ENCODE measurements around the gene EPHA6.

Gene EPHA6

DNA sequence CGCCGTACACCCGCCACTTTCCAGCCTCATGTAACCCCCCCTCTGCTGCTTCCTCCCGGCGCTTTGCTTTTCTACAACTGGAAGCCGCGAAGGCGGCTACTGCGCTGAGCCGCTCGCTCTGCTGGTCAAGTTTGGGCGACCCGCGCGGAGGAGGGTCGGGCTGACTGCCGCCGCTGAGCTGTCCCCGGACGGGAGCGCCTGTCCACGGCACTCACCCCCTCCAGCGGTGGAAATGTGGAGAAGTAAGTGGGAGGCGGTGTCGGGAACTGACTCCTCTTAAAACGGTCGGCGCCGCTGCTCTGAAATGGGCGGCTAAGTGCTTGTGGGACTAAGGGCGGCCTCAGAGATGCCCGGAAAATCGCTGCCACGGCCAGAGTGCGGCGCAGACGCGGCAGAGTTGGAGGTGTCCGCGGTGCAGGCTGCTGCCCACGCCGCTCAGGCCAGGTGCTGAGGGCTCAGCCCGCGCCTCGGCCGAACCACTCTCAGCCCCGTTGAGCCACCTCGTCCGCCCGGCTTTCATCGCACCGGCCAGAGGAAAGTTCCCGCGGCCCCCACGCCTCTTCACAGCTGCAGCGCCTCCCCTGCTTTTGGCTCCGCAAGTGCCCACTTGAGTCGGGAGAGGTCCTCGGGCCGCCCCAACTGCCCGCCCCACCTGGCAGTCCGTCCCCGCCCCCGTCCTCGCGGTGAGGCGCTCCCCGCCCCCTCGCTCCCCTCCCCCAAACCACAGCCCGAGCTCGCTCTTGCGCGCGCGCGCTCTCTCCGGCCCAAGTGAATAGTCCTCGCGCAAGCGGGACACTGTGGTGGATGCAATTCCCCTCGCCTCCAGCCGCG is at the start of gene EPHA6:
EPHA6 (plus strand) TSS at position 775 of the 831 bp plus-strand sequence.
- no peak for DNase-seq (ENCODE audit: low read depth)

DNA sequence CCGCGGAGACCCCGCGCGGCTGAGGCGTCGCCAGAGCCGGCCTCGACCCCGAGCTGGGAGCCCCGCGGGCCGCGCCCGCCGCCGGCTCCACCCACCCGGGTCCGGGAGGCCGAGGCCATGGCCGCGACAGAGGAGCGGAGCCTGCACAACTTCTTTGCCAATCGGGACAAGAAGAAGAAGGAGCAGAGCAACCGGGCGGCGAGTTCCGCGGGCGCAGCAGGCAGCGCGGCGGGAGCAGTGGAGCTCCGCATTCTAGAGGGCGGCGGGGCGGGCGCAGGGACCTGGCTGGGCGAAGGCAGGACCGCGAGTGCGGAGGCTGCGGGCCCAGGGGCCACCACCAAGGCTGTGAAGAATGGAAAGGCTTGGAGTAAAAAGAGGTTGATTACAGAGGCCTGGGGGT is 37.6 kb upstream of the EPHA6 start:
- no peak for DNase-seq (ENCODE audit: low read depth)

- no peak for DNase-seq (ENCODE audit: low read depth)
Measured at GRCh38 chr3:96779810-96780209, 34.6 kb upstream of the EPHA6 start.

- no peak for DNase-seq (ENCODE audit: low read depth)
Measured at GRCh38 chr3:96796101-96796500, 18.3 kb upstream of the EPHA6 start.

- DNase-seq (ENCODE audit: low read depth) = no peak
Measured at GRCh38 chr3:96803870-96804269, 10.5 kb upstream of the EPHA6 start.

- no peak for DNase-seq (ENCODE audit: low read depth)
Measured at GRCh38 chr3:96806341-96806740, 8.1 kb upstream of the EPHA6 start.

DNA sequence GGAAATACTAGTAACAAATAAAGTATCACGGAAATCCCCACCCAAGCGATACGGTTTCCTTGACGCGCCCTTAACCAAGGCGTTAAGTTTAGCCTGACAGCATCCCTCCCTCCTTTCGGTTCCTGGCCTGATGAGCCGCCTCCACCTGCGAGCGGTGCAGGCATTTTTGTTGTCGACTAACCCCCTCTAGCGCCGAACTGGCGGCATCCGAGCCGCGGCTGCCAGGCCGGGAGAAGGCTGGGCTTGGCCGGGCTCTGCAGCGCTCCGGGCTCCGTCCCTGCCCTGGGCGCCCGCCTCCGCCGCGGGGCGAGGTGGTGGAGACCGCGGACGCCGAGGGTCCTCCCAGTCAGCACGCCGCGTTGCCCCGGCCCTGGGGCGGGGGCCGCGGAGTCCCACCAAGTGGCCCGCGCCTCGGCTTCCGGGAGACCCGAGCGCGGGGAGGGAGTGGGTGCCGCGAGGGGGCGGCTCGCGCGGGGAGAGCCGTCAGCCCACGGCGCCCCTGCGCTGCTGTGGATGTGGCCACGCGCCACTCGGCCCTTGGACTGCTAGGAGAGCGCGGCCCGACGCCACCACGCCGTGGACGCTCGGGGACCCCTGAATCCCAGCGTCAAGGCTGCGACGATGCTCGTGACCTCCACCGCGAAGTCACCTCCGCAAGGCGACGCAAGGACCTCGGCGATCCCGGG is 1.1 kb upstream of the EPHA6 start:
- DNase-seq (ENCODE audit: low read depth) = peak; percentile 50

DNA sequence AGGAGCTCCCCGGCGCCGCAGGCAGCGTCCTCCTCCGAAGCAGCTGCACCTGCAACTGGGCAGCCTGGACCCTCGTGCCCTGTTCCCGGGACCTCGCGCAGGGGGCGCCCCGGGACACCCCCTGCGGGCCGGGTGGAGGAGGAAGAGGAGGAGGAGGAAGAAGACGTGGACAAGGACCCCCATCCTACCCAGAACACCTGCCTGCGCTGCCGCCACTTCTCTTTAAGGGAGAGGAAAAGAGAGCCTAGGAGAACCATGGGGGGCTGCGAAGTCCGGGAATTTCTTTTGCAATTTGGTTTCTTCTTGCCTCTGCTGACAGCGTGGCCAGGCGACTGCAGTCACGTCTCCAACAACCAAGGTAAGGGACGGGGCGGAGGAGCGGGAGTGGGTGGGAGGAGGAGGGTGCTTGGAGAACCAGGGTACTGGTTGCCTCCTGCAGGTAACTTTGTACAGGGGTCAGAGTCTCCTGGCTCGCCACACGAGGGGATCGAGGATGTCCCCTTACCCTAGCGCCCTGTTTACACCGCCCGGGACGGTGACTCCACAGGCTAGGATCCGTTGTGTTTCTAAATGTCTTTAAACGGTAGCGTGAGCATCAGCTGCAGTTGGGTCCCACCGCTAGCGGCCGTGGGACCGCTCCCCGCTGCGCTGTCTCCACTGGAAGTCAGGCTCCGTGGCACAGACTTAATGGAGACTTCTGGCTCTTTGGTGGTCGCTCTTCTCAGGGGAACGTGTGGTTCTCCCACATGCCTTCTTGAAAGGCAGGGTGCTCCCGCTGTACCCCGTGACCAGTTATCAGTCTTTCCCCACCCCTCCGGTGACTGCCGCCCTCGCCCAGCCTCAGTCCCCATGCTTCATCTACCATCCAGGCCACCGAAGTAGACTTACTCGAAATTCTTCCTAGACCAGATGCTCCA is 515 bp downstream of the EPHA6 start:
- DNase-seq (ENCODE audit: low read depth) = no peak

GRCh38 chr3:96831175-96831574 is 16.8 kb downstream of the EPHA6 start:
- no peak for DNase-seq (ENCODE audit: low read depth)

DNA sequence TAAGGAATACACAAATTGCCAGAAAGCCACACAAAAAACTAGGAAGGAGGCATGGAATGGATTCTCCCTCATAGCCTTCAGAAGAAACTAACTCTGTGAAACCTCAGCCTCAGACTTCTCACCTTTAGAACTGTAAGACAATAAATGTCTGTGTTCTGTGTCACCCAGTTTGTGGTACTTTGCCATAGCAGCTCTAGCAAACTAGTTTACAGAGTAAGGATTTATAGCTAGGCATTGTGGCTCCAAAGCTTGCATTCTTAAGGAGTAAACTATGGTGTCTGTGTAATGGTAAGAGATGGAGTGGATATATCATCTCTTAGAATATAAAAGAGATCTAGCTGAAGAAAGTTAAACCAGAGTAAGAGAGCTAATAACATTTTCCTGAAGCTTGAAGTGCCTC is 18.9 kb downstream of the EPHA6 start:
- DNase-seq (ENCODE audit: low read depth) = no peak

DNA sequence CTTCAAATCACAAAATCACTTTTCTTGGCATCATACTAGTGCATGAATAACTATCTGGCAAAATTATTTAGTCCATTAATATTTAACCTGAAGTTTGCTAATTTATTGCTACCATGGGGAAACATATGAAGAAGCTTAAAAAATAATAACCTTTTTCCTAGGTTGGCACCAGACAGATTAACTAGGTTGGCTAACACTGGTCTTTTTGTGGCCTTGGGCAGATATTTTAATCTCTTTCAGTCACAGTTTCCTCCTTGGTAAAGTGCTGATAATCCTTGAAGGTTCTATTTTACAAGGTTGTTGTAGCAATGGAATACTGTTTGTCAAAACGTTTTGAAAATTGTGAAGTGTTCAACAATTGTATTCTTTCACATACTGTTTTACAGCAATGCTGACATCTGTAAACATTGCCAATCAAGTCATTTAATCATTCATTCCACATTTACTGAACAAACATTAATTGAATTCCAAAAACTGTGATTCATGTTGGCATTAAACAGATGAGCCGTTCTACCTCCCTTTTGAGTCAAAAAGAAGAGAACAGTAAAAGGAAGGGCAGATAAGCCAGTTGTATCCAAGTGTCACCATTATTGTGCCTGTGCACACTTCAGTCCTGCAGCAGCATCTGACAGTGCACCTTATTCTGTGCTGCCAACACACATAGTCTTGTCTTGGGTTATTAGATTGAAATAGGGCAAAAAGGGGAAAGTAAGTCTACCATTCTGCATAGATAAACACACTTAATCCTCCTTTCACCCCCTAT is 21.9 kb downstream of the EPHA6 start:
- no peak for DNase-seq (ENCODE audit: low read depth)

GRCh38 chr3:96843505-96844203 is 29.3 kb downstream of the EPHA6 start:
- no peak for DNase-seq (ENCODE audit: low read depth)

DNA sequence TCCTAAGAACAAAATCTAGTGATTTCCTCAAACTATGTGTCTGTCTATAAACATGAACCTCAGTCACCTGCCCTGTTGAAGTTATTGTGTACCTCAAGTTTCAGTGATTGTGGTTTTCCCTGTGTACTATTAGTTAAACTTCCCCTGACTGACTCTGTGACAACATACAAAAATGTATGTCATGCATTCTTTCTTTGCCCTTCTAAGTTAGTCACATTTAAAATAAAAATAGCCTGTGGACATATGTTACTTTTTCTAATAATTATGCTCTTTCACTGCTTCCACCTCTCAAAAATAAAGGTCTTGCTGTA is 29.8 kb downstream of the EPHA6 start:
- DNase-seq (ENCODE audit: low read depth) = no peak

- no peak for DNase-seq (ENCODE audit: low read depth)
Measured at GRCh38 chr3:96852849-96853248, 38.5 kb downstream of the EPHA6 start.

- no peak for DNase-seq (ENCODE audit: low read depth)
Measured at GRCh38 chr3:96860882-96861281, 46.5 kb downstream of the EPHA6 start.

DNA sequence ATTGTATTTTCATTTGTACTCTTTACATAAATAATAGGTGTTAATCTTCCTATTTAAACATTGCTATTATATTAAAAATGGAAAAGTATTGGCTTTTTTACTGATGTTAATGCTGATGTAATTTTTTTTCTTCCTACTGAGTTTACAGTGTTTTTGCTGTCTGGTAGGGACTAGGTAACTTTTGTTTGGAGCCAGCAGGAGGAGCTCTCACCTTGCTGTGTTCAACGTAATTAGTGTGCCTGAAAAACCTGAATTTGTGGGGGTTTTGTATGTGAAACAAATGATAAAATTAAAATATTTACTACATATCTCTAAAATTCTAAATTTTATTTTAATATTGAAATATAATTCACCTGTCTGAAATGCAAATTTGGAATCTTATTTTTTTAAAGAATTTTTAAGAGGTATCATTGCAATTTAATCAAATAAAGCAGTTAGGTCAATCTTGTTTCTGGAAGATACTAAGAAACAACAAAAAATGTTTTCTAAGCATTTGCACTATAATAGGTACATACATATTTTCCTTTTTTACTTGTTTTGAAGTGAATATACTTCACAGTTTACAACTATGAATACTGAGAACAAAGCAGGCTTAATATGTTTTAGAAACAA is 48.8 kb downstream of the EPHA6 start:
- DNase-seq (ENCODE audit: low read depth) = no peak

- no peak for DNase-seq (ENCODE audit: low read depth)
Measured at GRCh38 chr3:96865605-96866004, 51.2 kb downstream of the EPHA6 start.

DNA sequence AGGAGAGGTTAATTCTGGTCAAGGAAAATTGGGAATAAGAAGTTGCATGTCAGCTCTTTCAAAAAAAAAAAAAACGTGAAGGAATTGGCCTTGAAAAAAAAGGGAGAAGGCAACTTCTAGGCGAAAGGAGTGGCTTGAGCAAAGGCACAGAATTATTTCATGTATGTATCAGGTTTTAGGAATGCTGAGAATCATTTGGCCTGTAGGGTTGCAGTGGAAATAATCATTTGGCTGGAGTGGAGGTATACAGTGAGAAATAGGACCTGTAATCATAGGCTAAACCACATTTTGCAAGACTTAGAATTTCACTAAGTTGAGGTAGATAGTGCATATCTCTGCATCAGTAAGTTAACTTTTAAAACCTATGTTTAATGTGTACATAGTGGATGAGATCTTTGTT is 54.9 kb downstream of the EPHA6 start:
- DNase-seq (ENCODE audit: low read depth) = no peak

DNA sequence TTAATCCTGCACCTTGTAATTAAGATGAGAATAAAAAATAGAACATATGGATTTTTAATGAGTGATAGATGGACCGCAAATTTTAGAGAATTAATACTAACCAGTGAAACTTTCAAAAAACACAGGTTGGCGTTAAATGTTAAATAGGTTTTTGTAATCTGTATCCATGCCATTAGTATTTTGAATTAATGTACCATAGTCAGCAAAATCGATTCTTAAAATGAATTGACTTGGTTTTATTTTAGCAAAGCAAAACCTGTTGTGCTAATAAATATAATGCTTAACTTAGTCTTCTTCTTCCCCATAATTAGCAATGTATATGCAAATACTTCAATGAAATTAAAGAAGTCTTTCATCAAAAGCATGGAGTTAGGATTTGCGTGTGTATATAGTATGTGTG is 63.1 kb downstream of the EPHA6 start:
- DNase-seq (ENCODE audit: low read depth) = no peak

DNA sequence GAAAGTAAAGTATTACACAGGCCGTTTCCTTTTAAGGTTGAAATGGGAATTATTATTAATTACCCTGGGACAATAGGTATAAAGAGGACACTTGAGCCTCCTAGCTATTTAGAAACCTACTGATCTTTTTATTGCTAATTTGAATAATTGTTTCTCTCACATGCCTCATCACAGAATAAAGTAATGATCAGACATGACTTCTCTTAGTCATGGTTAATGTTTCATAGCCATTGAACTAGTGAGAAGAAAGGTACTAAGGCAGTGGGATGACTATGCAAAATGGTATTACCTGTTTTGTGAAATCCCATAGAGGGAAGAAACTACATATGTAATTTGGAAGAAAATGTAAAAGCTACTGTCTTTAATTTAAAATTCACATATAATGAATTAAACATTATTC is 85.6 kb downstream of the EPHA6 start:
- no peak for DNase-seq (ENCODE audit: low read depth)

- no peak for DNase-seq (ENCODE audit: low read depth)
Measured at GRCh38 chr3:96900566-96900965, 86.2 kb downstream of the EPHA6 start.

All from activated T-cell treated with anti-CD3 and anti-CD28 coated beads for 24 hours (primary cell).